Calu3 (cell line): ENCODE results near the gene AMT. TPM values are rescaled to one million over a fixed set of nuclear protein-coding genes. Genes with fewer than 3 reads are reported as not detected.
"Not testable (repeated sequence)": the region's sequence is repeated elsewhere in the genome, so short reads cannot be mapped to it uniquely, and the experiment has no call there.

Experiments
- BruUV-seq: library from RNA; stranded (reverse); fragments of 400-500 nt; replicated peaks from 2 replicates; lab custom pipeline; 2021; lab: Mats Ljungman, UMichigan
- CTCF ChIA-PET: fragments of 300-600 bp; sonication (Branson Sonifier 250); formaldehyde crosslinking; loops from one replicate; lab custom pipeline; 2022; ENCODE audit warnings: antibody characterized with exemption; lab: Charles Lee
- DNase-seq: peaks from one replicate; pipeline ENCODE4 v3.0.0; 2022
- H3K27ac Mint-ChIP-seq: one replicate; pipeline ENCODE4 v1.8.0; 2022; ENCODE audit warnings: mixed read lengths; ENCODE audit not compliant: unreplicated experiment
- H3K27me3 Mint-ChIP-seq: one replicate; pipeline ENCODE4 v1.8.0; 2022; ENCODE audit warnings: mixed read lengths; ENCODE audit not compliant: unreplicated experiment
- H3K36me3 Mint-ChIP-seq: one replicate; pipeline ENCODE4 v1.8.0; 2022; ENCODE audit warnings: mild to moderate bottlenecking, moderate library complexity, mixed read lengths; ENCODE audit not compliant: insufficient read depth, unreplicated experiment
- H3K4me1 Mint-ChIP-seq: one replicate; pipeline ENCODE4 v1.8.0; 2022; ENCODE audit warnings: mild to moderate bottlenecking, low read depth, mixed read lengths; ENCODE audit not compliant: unreplicated experiment
- H3K4me3 Mint-ChIP-seq: one replicate; pipeline ENCODE4 v1.8.0; 2022; ENCODE audit warnings: mild to moderate bottlenecking, low read depth, moderate library complexity, mixed read lengths; ENCODE audit not compliant: unreplicated experiment
- H3K9me3 Mint-ChIP-seq: one replicate; pipeline ENCODE4 v1.8.0; 2022; ENCODE audit warnings: low read depth, mixed read lengths; ENCODE audit not compliant: unreplicated experiment
- intact Hi-C: fragments of 100-400 bp; cut with micrococcal nuclease; formaldehyde crosslinking; loops from one replicate; pipeline ENCODE4 v1.10.0; 2022; ENCODE audit not compliant: unreplicated experiment
- total RNA-seq: library from RNA; stranded (reverse); gene quantifications from 2 replicates; pipeline ENCODE4 v1.2.3, GENCODE V29; 2022
- TF ChIP-seq, protein P1 (sequence below): fragments of 200-600 bp; IDR thresholded peaks from one replicate; pipeline ENCODE4 v1.8.0; 2022; ENCODE audit warnings: antibody characterized with exemption; ENCODE audit not compliant: unreplicated experiment

The AMT gene
- total RNA-seq, 1 experiment from 2014 or later, result 9.7 TPM

DNA sequence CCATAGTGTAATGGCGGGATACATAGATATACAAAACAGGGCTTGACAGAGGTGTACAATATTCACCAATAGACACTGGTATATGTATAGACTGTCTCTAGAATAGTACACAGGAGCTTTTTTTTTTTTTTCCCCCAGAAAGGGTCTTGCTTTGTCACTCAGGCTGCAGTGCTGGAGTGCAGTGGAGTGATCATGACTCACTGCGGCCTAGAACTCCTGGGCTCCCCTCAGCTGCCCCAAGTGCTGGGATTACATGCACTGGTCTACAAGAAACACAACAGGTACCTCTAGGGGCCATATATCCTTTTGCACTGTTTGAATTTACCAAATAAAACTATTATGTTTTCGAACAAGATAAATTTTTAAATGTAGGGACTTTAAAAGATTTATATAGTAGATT is 22.8 kb downstream of the AMT start:
- CTCF ChIA-PET, result no interaction called here
- peaks cover 45% of the 10 kb centered on the region for H3K36me3 Mint-ChIP-seq
- no peak overlapping the region for H3K27ac Mint-ChIP-seq
- no peaks in the 10 kb centered on the region for H3K27me3 Mint-ChIP-seq
- intact Hi-C loops, result no loop called here
- no peaks in the 10 kb centered on the region for H3K9me3 Mint-ChIP-seq
- no TSS peak for BruUV-seq
- peaks cover 19% of the 10 kb centered on the region for H3K4me1 Mint-ChIP-seq
- TF ChIP-seq, protein P1, sequence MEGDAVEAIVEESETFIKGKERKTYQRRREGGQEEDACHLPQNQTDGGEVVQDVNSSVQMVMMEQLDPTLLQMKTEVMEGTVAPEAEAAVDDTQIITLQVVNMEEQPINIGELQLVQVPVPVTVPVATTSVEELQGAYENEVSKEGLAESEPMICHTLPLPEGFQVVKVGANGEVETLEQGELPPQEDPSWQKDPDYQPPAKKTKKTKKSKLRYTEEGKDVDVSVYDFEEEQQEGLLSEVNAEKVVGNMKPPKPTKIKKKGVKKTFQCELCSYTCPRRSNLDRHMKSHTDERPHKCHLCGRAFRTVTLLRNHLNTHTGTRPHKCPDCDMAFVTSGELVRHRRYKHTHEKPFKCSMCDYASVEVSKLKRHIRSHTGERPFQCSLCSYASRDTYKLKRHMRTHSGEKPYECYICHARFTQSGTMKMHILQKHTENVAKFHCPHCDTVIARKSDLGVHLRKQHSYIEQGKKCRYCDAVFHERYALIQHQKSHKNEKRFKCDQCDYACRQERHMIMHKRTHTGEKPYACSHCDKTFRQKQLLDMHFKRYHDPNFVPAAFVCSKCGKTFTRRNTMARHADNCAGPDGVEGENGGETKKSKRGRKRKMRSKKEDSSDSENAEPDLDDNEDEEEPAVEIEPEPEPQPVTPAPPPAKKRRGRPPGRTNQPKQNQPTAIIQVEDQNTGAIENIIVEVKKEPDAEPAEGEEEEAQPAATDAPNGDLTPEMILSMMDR, result no peak
- no peak for DNase-seq
- no peak overlapping the region for H3K4me3 Mint-ChIP-seq

DNA sequence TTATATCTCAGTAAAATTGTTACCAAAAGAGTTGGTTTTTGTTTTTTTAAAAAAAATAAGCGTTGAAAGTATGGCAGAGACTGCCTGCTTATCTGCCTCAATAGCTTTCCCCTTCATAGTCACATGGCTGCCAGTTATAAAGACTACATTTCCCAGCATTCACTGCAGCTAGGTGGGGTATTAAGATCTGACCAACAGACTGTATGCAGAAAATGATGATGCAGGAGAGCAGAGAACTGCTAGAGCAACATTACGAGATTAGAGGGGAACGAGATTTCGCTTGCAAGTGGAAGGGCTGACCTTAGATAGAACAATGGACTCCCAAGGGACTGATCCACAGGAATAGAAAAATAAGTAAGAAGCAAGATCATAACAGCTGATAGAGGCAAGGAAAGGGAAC is 24.8 kb downstream of the AMT start:
- H3K4me3 Mint-ChIP-seq, result no peak overlapping the region

DNA sequence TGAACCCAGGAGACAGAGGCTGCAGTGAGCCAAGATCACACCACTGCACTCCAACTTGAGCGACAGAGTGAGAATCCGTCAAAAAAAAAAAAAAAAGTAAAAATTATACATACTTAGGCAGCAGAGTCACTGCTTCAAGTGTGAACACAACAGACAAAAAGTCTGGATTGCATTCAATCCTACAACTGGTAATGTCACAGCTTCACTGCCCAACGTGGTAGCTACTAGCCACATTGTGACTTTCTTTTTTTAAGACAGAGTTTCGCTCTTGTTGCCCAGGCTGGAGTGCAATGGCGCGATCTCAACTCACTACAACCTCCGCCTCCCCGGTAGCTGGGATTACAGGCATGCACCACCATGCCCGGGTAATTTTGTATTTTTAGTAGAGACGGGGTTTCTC is 31.0 kb downstream of the AMT start:
- H3K9me3 Mint-ChIP-seq, H3K4me3 Mint-ChIP-seq, H3K27ac Mint-ChIP-seq, intact Hi-C loops, BruUV-seq, DNase-seq, H3K27me3 Mint-ChIP-seq, CTCF ChIA-PET, H3K4me1 Mint-ChIP-seq: not testable (repeated sequence)
- peaks cover 24% of the 10 kb centered on the region for H3K36me3 Mint-ChIP-seq

More for the DNA sequence above, 24.8 kb downstream of the AMT start:
- Mint-ChIP-seq H3K27ac (no peak overlapping the region), H3K27me3 (no peaks in the 10 kb centered on the region), H3K9me3 (no peaks in the 10 kb centered on the region), H3K36me3 (peaks cover 57% of the 10 kb centered on the region), H3K4me1 (peaks cover 19% of the 10 kb centered on the region)
- CTCF ChIA-PET, result interaction anchor here (0.5 to 0.6 kb wide), 2 partner anchors 54 to 242 kb away, joined by 3 to 4 read pairs; no protein-coding TSS in a partner anchor
- BruUV-seq, result no TSS peak
- TF ChIP-seq, protein P1, result no peak
- intact Hi-C loops, result no loop called here
- DNase-seq, result no peak

DNA sequence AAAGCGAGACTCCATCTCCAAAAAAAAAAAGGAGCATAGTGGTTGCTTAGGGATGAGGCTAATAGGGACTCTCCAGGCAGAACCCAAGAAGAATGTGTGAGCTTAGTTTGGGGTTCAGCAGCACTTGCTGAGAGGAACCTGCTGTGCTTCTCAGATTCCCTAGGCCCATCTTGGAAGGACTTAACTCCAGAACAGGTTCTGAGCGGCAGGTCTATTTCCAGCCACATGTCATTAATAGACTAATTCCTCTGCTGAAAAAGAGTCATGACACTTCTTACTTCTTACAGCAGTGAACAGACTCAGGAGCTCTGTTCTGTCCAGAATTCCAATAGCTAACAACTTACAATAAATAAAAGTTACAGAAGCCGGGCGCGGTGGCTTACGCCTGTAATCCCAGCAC is 33.0 kb downstream of the AMT start:
- CTCF ChIA-PET, result interaction anchor here (0.7 kb wide), 1 partner anchor 30 kb away, joined by 3 read pairs; no protein-coding TSS in a partner anchor
- BruUV-seq, result no TSS peak
- no peak overlapping the region for H3K4me3 Mint-ChIP-seq
- TF ChIP-seq, protein P1, result no peak
- no peak for DNase-seq
- H3K27ac Mint-ChIP-seq, result no peak overlapping the region
- peaks cover 10% of the 10 kb centered on the region for H3K36me3 Mint-ChIP-seq
- intact Hi-C loops, result no loop called here
- H3K4me1 Mint-ChIP-seq, result no peaks in the 10 kb centered on the region
- no peaks in the 10 kb centered on the region for H3K27me3 Mint-ChIP-seq
- H3K9me3 Mint-ChIP-seq, result no peaks in the 10 kb centered on the region

DNA sequence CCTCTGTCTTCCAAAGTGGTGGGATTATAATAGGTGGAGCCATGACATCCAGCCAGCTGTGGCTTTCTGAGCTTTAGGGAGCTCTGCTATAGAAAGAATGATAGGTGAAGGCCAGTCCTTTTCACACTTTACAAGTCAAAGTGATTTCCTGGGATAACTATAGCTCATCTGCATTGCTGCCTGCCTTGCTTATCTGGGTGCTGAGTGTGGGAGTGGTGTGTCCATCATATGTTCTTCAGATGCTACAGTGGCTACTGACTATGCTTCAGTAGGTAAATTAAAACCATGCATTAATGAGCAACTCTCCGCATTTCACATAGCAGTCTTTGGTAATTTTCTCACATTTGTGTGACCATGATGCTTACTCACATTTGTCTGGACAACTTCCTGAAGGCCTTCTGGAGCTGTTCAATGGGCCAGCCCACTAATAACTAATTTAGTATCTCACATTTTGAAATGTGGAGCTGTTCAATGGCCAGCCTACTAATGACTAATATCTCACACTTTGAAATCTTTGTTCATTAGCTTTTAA is 33.9 kb downstream of the AMT start:
- no TSS peak for BruUV-seq
- intact Hi-C loops, result no loop called here

More for the DNA sequence above, 33.9 kb downstream of the AMT start:
- TF ChIP-seq, protein P1, result no peak
- CTCF ChIA-PET, result interaction anchor here (0.8 kb wide), 1 partner anchor 32 kb away, joined by 3 read pairs; no protein-coding TSS in a partner anchor
- H3K27me3 Mint-ChIP-seq, result no peaks in the 10 kb centered on the region
- H3K9me3 Mint-ChIP-seq, result no peaks in the 10 kb centered on the region
- no peak overlapping the region for H3K4me3 Mint-ChIP-seq
- H3K36me3 Mint-ChIP-seq, result peaks cover 8% of the 10 kb centered on the region
- no peaks in the 10 kb centered on the region for H3K4me1 Mint-ChIP-seq
- no peak for DNase-seq
- no peak overlapping the region for H3K27ac Mint-ChIP-seq
